CD4-positive, CD25-positive, alpha-beta regulatory T cell (primary cell): ENCODE results near the gene TAS2R7. TPM values are rescaled to one million over a fixed set of nuclear protein-coding genes. Genes with fewer than 3 reads are reported as not detected.

Experiments used
- ATAC-seq, 2 donors: fragments of 150-1000 bp; cut with Tn5 transposase; one replicate each; pipeline ENCODE4 v1.10.0; 2021; ENCODE audit warnings: low read depth in 2 of 2, moderate number of reproducible peaks in 2 of 2, moderate library complexity in 1 of 2
- DNase-seq, 3 donors: peaks; one replicate each; pipeline versions ENCODE4 v3.0.0 to v3.0.0-alpha.2; 2012 to 2022; ENCODE audit warnings: mixed read lengths in 1 of 3
- H3K27ac ChIP-seq: one replicate; pipeline ENCODE4 v1.7.0; 2013; ENCODE audit warnings: mild to moderate bottlenecking, low read length; ENCODE audit not compliant: insufficient read depth, poor library complexity, severe bottlenecking
- H3K27me3 ChIP-seq: one replicate; pipeline ENCODE4 v1.7.0; 2013; ENCODE audit warnings: low read length; ENCODE audit not compliant: control insufficient read depth, insufficient read depth
- H3K36me3 ChIP-seq: one replicate; pipeline ENCODE4 v1.7.0; 2013; ENCODE audit warnings: mild to moderate bottlenecking, low read length, moderate library complexity; ENCODE audit not compliant: control insufficient read depth, insufficient read depth
- H3K4me1 ChIP-seq: 2 replicates; pipeline ENCODE4 v1.7.0; 2013; ENCODE audit warnings: mild to moderate bottlenecking, low read length; ENCODE audit not compliant: insufficient read depth, control insufficient read depth, poor library complexity, severe bottlenecking
- H3K4me3 ChIP-seq: one replicate; pipeline ENCODE4 v1.7.0; 2013; ENCODE audit warnings: low read depth, mild to moderate bottlenecking, low read length, moderate library complexity
- H3K9me3 ChIP-seq, 2 experiments: 1 replicate in 1 of 2; 2 replicates in 1 of 2; pipeline ENCODE4 v1.7.0; 2013; ENCODE audit warnings: low read length in 2 of 2, mild to moderate bottlenecking in 1 of 2, moderate library complexity in 1 of 2; ENCODE audit not compliant: control insufficient read depth in 2 of 2
- H3K27ac Mint-ChIP-seq, 3 donors: one replicate each; pipeline ENCODE4 v1.8.0; 2020 to 2022; ENCODE audit warnings: mild to moderate bottlenecking in 3 of 3, mixed read lengths in 3 of 3, moderate library complexity in 2 of 3
- H3K27me3 Mint-ChIP-seq: one replicate; pipeline ENCODE4 v1.8.0; 2022; ENCODE audit warnings: mild to moderate bottlenecking, mixed read lengths
- H3K36me3 Mint-ChIP-seq: one replicate; pipeline ENCODE4 v1.8.0; 2020; ENCODE audit warnings: mixed read lengths
- H3K4me1 Mint-ChIP-seq, 4 donors: one replicate each; pipeline ENCODE4 v1.8.0; 2020 to 2022; ENCODE audit warnings: mixed read lengths in 4 of 4, mild to moderate bottlenecking in 1 of 4
- H3K4me3 Mint-ChIP-seq, 4 donors: one replicate each; pipeline ENCODE4 v1.8.0; 2020 to 2022; ENCODE audit warnings: mild to moderate bottlenecking in 4 of 4, mixed read lengths in 4 of 4, moderate library complexity in 3 of 4
- H3K9me3 Mint-ChIP-seq, 7 donors: one replicate each; pipeline ENCODE4 v1.8.0; 2020 to 2022; ENCODE audit warnings: mixed read lengths in 7 of 7, mild to moderate bottlenecking in 3 of 7, moderate library complexity in 2 of 7
- polyA plus RNA-seq, 4 donors: library from polyadenylated mRNA; unstranded; fragments of 300-500 nt; fragmentation: Illumina TruSeq; gene quantifications; one replicate each; pipeline ENCODE4 v1.2.3, GENCODE V29; 2021
- total RNA-seq: library from RNA; stranded (reverse); gene quantifications from one replicate; pipeline ENCODE4 v1.2.3, GENCODE V29; 2022

The TAS2R7 gene, protein sequence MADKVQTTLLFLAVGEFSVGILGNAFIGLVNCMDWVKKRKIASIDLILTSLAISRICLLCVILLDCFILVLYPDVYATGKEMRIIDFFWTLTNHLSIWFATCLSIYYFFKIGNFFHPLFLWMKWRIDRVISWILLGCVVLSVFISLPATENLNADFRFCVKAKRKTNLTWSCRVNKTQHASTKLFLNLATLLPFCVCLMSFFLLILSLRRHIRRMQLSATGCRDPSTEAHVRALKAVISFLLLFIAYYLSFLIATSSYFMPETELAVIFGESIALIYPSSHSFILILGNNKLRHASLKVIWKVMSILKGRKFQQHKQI
- total RNA-seq = not detected
- not detected for polyA plus RNA-seq

DNA sequence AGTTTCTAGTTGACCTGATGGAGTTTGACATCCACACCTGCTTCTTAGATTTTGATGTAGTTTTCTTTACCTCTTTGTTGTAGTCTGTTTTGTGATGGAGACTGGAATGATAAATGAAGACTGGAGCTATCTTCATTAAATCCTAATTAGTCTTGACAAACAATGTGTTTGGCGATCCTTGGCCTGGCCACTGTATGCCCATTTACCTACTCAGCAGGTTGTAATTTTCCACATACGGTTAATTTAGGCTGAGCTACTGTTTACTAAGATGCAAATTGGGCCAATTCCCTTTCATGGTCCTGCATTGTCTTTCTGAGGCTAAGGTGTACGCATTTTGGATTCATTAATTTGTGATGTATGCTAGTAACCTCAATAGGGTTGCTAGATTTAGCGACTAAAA is at the start of gene TAS2R7:
Gene TAS2R7, minus strand, starts transcription at position 41 of the 400 bp plus-strand sequence. CDS start 57 bp downstream, outside the sequence.
- no peaks in the 10 kb centered on the region for H3K4me1 Mint-ChIP-seq
- H3K4me3 Mint-ChIP-seq = no peak within 1 kb of the TSS
- ATAC-seq = no peak
- DNase-seq = no peak
- no peaks in the 10 kb centered on the region for H3K27me3 ChIP-seq
- no peaks in the 10 kb centered on the region for H3K36me3 ChIP-seq
- H3K27me3 Mint-ChIP-seq = peaks cover 12% of the 10 kb centered on the region
- no peaks in the 10 kb centered on the region for H3K9me3 ChIP-seq
- no peak within 1 kb of the TSS for H3K27ac Mint-ChIP-seq
- H3K9me3 Mint-ChIP-seq = peaks cover 0 to 4% (median 0%) of the 10 kb centered on the region in 7 donors
- no peaks in the 10 kb centered on the region for H3K36me3 Mint-ChIP-seq
- H3K4me3 ChIP-seq = no peak within 1 kb of the TSS
- H3K4me1 ChIP-seq = no peaks in the 10 kb centered on the region
- H3K27ac ChIP-seq = no peak within 1 kb of the TSS

DNA sequence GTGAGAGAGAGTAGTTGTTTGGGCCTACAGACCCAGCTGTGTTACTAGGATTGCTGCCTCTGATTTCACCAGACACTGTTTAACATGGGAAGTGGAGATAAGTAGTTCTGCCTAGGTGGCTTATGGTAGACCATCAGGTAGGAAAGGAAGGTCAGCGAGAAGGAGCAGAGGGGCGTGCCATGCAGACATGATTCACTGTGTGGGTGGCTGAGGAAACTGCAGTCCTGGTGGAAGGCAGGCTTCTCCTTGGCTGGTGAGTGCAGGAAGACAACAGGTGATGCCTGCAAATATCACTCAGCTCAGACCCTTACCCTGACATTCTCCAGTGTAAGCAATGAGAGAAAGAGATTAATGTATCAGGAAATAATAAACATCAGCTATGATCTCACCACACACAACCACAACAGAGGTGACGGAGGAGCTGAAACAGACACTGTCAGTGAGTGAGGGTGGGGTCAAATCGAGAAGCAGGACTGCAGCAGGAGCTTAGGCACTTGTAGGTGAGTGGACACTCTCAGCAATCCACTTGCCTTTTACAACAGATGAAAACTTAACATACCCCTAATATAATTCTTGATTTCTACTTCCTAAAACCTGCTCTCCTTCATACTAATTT is 48.9 kb upstream of the TAS2R7 start:
- Histone ChIP-seq H3K4me3 (no peak overlapping the region), H3K9me3 (peaks cover 0 to 9% of the 10 kb centered on the region in 2 experiments), H3K36me3 (peaks cover 4% of the 10 kb centered on the region), H3K27ac (no peak overlapping the region), H3K4me1 (no peaks in the 10 kb centered on the region), H3K27me3 (no peaks in the 10 kb centered on the region)
- peak overlapping the region in 2 of 3 donors; percentile 26 to 69 for H3K27ac Mint-ChIP-seq
- DNase-seq = no peak
- no peak overlapping the region for H3K4me3 Mint-ChIP-seq
- H3K36me3 Mint-ChIP-seq = peaks cover 58% of the 10 kb centered on the region
- H3K27me3 Mint-ChIP-seq = no peaks in the 10 kb centered on the region
- ATAC-seq = no peak
- H3K9me3 Mint-ChIP-seq = peaks cover 0 to 8% (median 5%) of the 10 kb centered on the region in 7 donors
- H3K4me1 Mint-ChIP-seq = peaks cover 0 to 41% (median 31%) of the 10 kb centered on the region in 4 donors

DNA sequence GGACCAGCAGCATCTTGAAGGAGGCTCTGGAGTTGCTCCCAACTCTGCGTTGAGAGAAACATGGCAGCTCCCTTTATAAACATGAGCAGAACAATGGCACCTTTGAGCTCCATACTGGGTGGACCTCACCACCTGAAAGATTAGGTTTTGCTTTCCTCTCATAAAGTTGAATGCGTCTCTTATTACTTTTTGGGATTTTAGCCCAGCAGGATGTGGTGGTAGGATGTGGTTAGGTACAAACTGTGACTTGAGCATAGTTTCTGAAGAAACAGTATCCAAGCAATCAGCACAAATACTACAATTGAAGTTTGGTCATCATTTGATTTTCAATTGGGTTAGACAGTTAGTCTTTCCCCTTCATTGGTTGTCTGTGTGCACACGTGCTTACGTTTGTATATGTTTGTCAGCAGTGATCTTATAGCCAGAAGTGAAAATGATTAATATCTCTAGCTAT is 47.0 kb upstream of the TAS2R7 start, which contains the start of gene PRR4:
Gene PRR4, minus strand, starts transcription at position 51 of the 454 bp plus-strand sequence. Its CDS starts 38 bp downstream, at position 13.
- H3K4me3 ChIP-seq = no peak within 1 kb of the TSS
- no peaks in the 10 kb centered on the region for H3K36me3 ChIP-seq
- H3K27ac ChIP-seq = no peak within 1 kb of the TSS
- H3K27me3 ChIP-seq = no peaks in the 10 kb centered on the region
- peaks cover 0 to 1% (median 0%) of the 10 kb centered on the region in 7 donors for H3K9me3 Mint-ChIP-seq
- DNase-seq (peak in 2 of 3 donors; percentile 24 to 67), ATAC-seq (peak; percentile 23 to 60)
- no peaks in the 10 kb centered on the region for H3K9me3 ChIP-seq
- H3K4me1 ChIP-seq = no peaks in the 10 kb centered on the region
- H3K27me3 Mint-ChIP-seq = no peaks in the 10 kb centered on the region
- peaks cover 0 to 39% (median 27%) of the 10 kb centered on the region in 4 donors for H3K4me1 Mint-ChIP-seq
- H3K27ac Mint-ChIP-seq = peak within 1 kb of the TSS; percentile 5 to 47 (median 12)
- H3K36me3 Mint-ChIP-seq = peaks cover 57% of the 10 kb centered on the region
- no peak within 1 kb of the TSS for H3K4me3 Mint-ChIP-seq

DNA sequence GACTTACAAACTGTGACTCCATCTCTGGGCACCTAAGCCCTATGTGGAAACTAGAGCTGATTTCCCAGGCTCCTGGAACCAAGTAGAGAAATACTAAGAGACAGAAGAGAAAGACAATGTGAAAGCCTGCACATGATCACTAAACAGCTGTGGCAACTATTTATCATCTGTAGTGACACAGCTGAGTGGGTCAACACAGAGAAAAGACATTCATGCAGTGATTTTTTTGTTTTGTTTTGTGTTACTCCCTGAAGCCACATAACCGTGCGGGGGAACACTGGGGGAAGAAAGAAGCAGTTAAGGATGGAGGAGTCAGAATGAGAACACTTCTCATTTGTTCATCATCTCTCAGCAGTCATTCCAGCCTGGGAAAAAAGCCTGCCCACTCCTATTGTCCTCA is 45.3 kb upstream of the TAS2R7 start:
- Mint-ChIP-seq H3K27ac (no peak overlapping the region), H3K4me1 (peaks cover 5 to 33% (median 25%) of the 10 kb centered on the region in 4 donors), H3K27me3 (no peaks in the 10 kb centered on the region), H3K36me3 (peaks cover 53% of the 10 kb centered on the region), H3K4me3 (no peak overlapping the region), H3K9me3 (no peaks in the 10 kb centered on the region)
- H3K9me3 ChIP-seq = no peaks in the 10 kb centered on the region
- no peak overlapping the region for H3K4me3 ChIP-seq
- DNase-seq (no peak), ATAC-seq (no peak)
- H3K27me3 ChIP-seq = no peaks in the 10 kb centered on the region
- no peak overlapping the region for H3K27ac ChIP-seq
- H3K36me3 ChIP-seq = no peaks in the 10 kb centered on the region
- no peaks in the 10 kb centered on the region for H3K4me1 ChIP-seq

DNA sequence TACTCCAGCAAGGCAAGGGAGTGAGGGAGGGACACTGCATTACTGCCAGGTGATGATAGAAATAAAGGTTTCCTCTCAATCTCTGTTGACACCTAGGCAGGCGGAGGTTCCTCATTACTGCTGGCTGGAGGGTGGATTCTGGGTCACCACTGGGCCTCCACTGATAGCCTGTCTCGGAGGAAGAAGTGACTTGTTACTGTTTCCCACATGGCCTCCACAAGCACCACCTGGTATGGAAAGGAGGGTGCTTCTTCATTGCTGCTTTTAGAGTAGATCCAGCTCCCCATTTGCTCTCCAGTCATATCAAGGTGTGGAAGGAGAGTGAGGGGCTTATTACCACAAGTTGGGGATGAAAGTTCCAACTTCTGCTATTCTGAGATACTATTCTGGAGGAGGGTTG is 40.4 kb upstream of the TAS2R7 start:
- Histone ChIP-seq H3K4me3 (no peak overlapping the region), H3K4me1 (no peaks in the 10 kb centered on the region), H3K27me3 (no peaks in the 10 kb centered on the region), H3K27ac (no peak overlapping the region), H3K36me3 (no peaks in the 10 kb centered on the region), H3K9me3 (no peaks in the 10 kb centered on the region)
- ATAC-seq (no peak), DNase-seq (no peak)
- Mint-ChIP-seq H3K27ac (no peak overlapping the region), H3K9me3 (peaks cover 0 to 5% (median 0%) of the 10 kb centered on the region in 7 donors), H3K36me3 (peaks cover 33% of the 10 kb centered on the region), H3K4me3 (no peak overlapping the region), H3K4me1 (peaks cover 0 to 5% (median 0%) of the 10 kb centered on the region in 4 donors), H3K27me3 (no peaks in the 10 kb centered on the region)

DNA sequence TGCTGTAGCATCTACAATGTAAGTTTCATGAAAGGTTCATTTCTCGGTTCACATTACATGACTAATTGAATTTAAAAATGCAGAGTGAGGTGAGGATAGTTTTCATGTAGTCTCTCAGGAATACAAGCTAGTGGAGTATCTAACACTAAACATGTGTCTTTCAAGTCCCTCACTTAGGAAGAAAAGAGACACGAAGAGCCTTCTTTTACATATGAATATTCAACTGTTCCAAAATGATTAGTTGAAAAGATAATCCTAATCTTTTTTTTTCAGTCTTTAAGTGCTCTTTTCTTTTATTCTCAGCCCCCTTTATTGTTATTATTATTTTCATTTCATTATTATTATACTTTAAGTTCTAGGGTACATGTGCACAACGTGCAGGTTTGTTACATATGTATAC is 36.0 kb upstream of the TAS2R7 start:
- H3K4me3 ChIP-seq = no peak overlapping the region
- DNase-seq (no peak), ATAC-seq (no peak)
- H3K27me3 ChIP-seq = no peaks in the 10 kb centered on the region
- Mint-ChIP-seq H3K36me3 (peaks cover 8% of the 10 kb centered on the region), H3K9me3 (peaks cover 0 to 6% (median 4%) of the 10 kb centered on the region in 7 donors), H3K4me3 (no peak overlapping the region), H3K27ac (no peak overlapping the region), H3K27me3 (no peaks in the 10 kb centered on the region), H3K4me1 (peaks cover 0 to 4% (median 0%) of the 10 kb centered on the region in 4 donors)
- H3K9me3 ChIP-seq = no peaks in the 10 kb centered on the region
- H3K27ac ChIP-seq = no peak overlapping the region
- no peaks in the 10 kb centered on the region for H3K4me1 ChIP-seq
- H3K36me3 ChIP-seq = no peaks in the 10 kb centered on the region

DNA sequence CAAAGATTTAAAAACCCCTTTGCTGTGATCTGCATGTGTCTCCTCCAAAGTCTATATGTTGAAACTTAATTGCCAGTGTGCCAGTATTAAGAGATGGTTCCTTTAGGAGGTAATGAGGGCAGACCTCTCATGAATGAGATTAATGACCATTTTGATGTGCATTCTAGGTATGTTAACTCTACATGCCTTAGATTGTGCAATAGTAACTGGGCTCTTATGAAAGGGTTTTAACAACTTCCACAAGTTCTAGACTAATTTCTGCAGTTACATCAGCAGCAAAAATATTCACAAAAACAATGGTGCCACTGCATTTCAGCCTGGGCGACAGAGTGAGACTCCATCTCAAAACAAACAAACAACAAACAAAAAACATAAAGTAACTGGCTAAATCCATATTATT is 27.6 kb upstream of the TAS2R7 start:
- Mint-ChIP-seq H3K4me1 (no peaks in the 10 kb centered on the region), H3K27ac (no peak overlapping the region), H3K9me3 (no peaks in the 10 kb centered on the region), H3K4me3 (no peak overlapping the region), H3K36me3 (no peaks in the 10 kb centered on the region), H3K27me3 (peaks cover 6% of the 10 kb centered on the region)
- no peak overlapping the region for H3K4me3 ChIP-seq
- DNase-seq = no peak
- H3K4me1 ChIP-seq = no peaks in the 10 kb centered on the region
- no peaks in the 10 kb centered on the region for H3K9me3 ChIP-seq
- H3K36me3 ChIP-seq = no peaks in the 10 kb centered on the region
- ATAC-seq = no peak
- H3K27me3 ChIP-seq = no peaks in the 10 kb centered on the region
- no peak overlapping the region for H3K27ac ChIP-seq
